Osteocyte (in vitro differentiated cells): ENCODE results near the gene PSTPIP1. TPM values are rescaled to one million over a fixed set of nuclear protein-coding genes. Genes with fewer than 3 reads are reported as not detected.

Experiments used
- DNase-seq: peaks from one replicate; pipeline ENCODE4 v3.0.0; 2021; ENCODE audit warnings: mixed read lengths; ENCODE audit not compliant: unreplicated experiment; ENCODE audit errors: extremely low spot score
- H3K27ac Mint-ChIP-seq: one replicate; pipeline ENCODE4 v1.8.0; 2021; ENCODE audit warnings: mild to moderate bottlenecking, mixed read lengths; ENCODE audit not compliant: unreplicated experiment
- H3K27me3 Mint-ChIP-seq: one replicate; pipeline ENCODE4 v1.8.0; 2021; ENCODE audit warnings: mixed read lengths; ENCODE audit not compliant: unreplicated experiment
- H3K36me3 Mint-ChIP-seq: one replicate; pipeline ENCODE4 v1.8.0; 2021; ENCODE audit warnings: mixed read lengths; ENCODE audit not compliant: unreplicated experiment
- H3K4me1 Mint-ChIP-seq: one replicate; pipeline ENCODE4 v1.8.0; 2021; ENCODE audit warnings: mixed read lengths; ENCODE audit not compliant: unreplicated experiment
- H3K4me3 Mint-ChIP-seq: one replicate; pipeline ENCODE4 v1.8.0; 2021; ENCODE audit warnings: mild to moderate bottlenecking, moderate library complexity, mixed read lengths; ENCODE audit not compliant: unreplicated experiment
- H3K9me3 Mint-ChIP-seq: one replicate; pipeline ENCODE4 v1.8.0; 2021; ENCODE audit warnings: mixed read lengths; ENCODE audit not compliant: unreplicated experiment
- CTCF ChIP-seq: fragments of 200-600 bp; sonication (generic); IDR thresholded peaks from 2 replicates; pipeline ENCODE4 v1.5.0; 2021; ENCODE audit warnings: antibody characterized with exemption, mild to moderate bottlenecking, moderate library complexity
- total RNA-seq: library from RNA; stranded (reverse); gene quantifications from 2 replicates; pipeline ENCODE4 v1.2.1, GENCODE V29; 2021

The PSTPIP1 gene
- total RNA-seq, 1 donor from 2014 or later = not detected

GRCh38 chr15:77084436-77084835 lies 89.5 kb downstream of the PSTPIP1 start:
- Mint-ChIP-seq H3K4me3 (no peak overlapping the region), H3K4me1 (peaks cover 31% of the 10 kb centered on the region), H3K9me3 (no peaks in the 10 kb centered on the region), H3K27me3 (peaks cover 2% of the 10 kb centered on the region), H3K36me3 (no peaks in the 10 kb centered on the region), H3K27ac (no peak overlapping the region)
- TF ChIP-seq CTCF = no peak
- DNase-seq = no peak

- Mint-ChIP-seq H3K27me3 (peaks cover 2% of the 10 kb centered on the region), H3K9me3 (no peaks in the 10 kb centered on the region), H3K4me3 (no peak overlapping the region), H3K27ac (no peak overlapping the region), H3K36me3 (no peaks in the 10 kb centered on the region), H3K4me1 (peaks cover 31% of the 10 kb centered on the region)
- DNase-seq = no peak
- TF ChIP-seq CTCF = no peak
Measured at GRCh38 chr15:77085297-77085696, 90.4 kb downstream of the PSTPIP1 start.

Other genes starting within 250 kb of the PSTPIP1 start
- 18.6 and 20.0 TPM in 2 replicates for gene SCAPER, start 89.8 kb upstream of the PSTPIP1 start, total RNA-seq
- 81.3 and 82.2 TPM in 2 replicates for gene RCN2, start 63.4 kb upstream of the PSTPIP1 start, total RNA-seq
- gene TSPAN3, start 76.0 kb downstream of the PSTPIP1 start, total RNA-seq = 262 and 296 TPM in 2 replicates